ENCODE data around the gene DOP1A. TPM values are rescaled to one million over a fixed set of nuclear protein-coding genes. Genes with fewer than 3 reads are reported as not detected.

Gene DOP1A
- polyA plus RNA-seq, 1 of the 3 experiments (the other 2 are of a cell fraction), result 3.4 TPM

GRCh38 chr6:83072726-83073125, 5.3 kb downstream of the DOP1A start (continued):
- TF ChIP-seq IRF3 (IDR thresholded peaks at IDR 0.05; ENCODE audit: low read depth, low read length), result no peak
- TF ChIP-seq MXI1 (IDR thresholded peaks at IDR 0.05; ENCODE audit: low read depth, low read length), result no peak
- no peak for TF ChIP-seq EP300 (IDR thresholded peaks at IDR 0.05; ENCODE audit: borderline replicate concordance in 1 of 2, low read depth in 1 of 2, low read length in 1 of 2)

GRCh38 chr6:83073615-83074014, 6.1 kb downstream of the DOP1A start:
- peaks cover 23% of the 10 kb centered on the region for H3K79me2 ChIP-seq (ENCODE audit: insufficient read depth)
- H3K4me3 ChIP-seq (ENCODE audit: low read depth in 2 of 2, low read length in 1 of 2), result no peak overlapping the region
- CTCF ChIA-PET, result no interaction called here
- no peaks in the 10 kb centered on the region for H4K20me1 ChIP-seq (ENCODE audit: insufficient read depth)
- no peak overlapping the region for H3K9ac ChIP-seq
- peaks cover 0 to 20% of the 10 kb centered on the region in 2 experiments; a peak in 3 of 4 replicates for H3K4me1 ChIP-seq (ENCODE audit: control insufficient read depth in 1 of 2, insufficient read depth in 2 of 2, low read depth in 1 of 2, low read length in 1 of 2)
- DNase-seq, result no peak
- TF ChIP-seq YY1 (IDR thresholded peaks at IDR 0.05; ENCODE audit: low read depth) (no peak), TEAD4 (IDR thresholded peaks at IDR 0.05; ENCODE audit: borderline replicate concordance, insufficient read depth) (no peak), USF1 (IDR thresholded peaks at IDR 0.05; ENCODE audit: borderline replicate concordance, low read depth) (no peak), MAX (IDR thresholded peaks at IDR 0.05; ENCODE audit: low read depth) (no peak), NRF1 (IDR thresholded peaks at IDR 0.05; ENCODE audit: low read depth, low read length) (no peak), ZBTB33 (IDR thresholded peaks at IDR 0.05; ENCODE audit: borderline replicate concordance, low read depth) (no peak), RAD21 (IDR thresholded peaks at IDR 0.05; ENCODE audit: low read length) (no peak), GABPA (IDR thresholded peaks at IDR 0.05; ENCODE audit: low read depth) (no peak), RFX5 (IDR thresholded peaks at IDR 0.05; ENCODE audit: low read length) (no peak), RCOR1 (IDR thresholded peaks at IDR 0.05; ENCODE audit: low read length) (no peak), PBX3 (IDR thresholded peaks at IDR 0.05) (no peak), FOXM1 (IDR thresholded peaks at IDR 0.05; ENCODE audit: low read depth) (no peak), REST (IDR thresholded peaks at IDR 0.05; ENCODE audit: low read depth, low read length) (no peak), FOXJ3 (CRISPR knock-in tag; IDR thresholded peaks at IDR 0.05) (no peak), CHD2 (IDR thresholded peaks at IDR 0.05; ENCODE audit: low read length, partially characterized antibody) (no peak), USF2 (IDR thresholded peaks at IDR 0.05; ENCODE audit: borderline replicate concordance, low read depth, low read length) (no peak), NFIC (IDR thresholded peaks at IDR 0.05; ENCODE audit: borderline replicate concordance) (no peak), SMC3 (IDR thresholded peaks at IDR 0.05; ENCODE audit: low read depth, low read length) (no peak), SIN3A (IDR thresholded peaks at IDR 0.05; ENCODE audit: borderline replicate concordance, low read depth, low read length) (no peak)
- H2AFZ ChIP-seq (ENCODE audit: low read depth), result no peak overlapping the region
- WGBS (ENCODE audit: low lambda C conversion rate), result 100% methylated on average over 1 of the region's 1 CpG
- H3K4me2 ChIP-seq, result no peak overlapping the region
- H3F3A ChIP-seq (replicated peaks; ENCODE audit: insufficient read depth), result no peaks in the 10 kb centered on the region
- H3K27ac ChIP-seq (ENCODE audit: low read depth in 2 of 2, low read length in 1 of 2), result no peak overlapping the region
- no peaks in the 10 kb centered on the region for H3K27me3 ChIP-seq (ENCODE audit: insufficient read depth)
- H3K9me3 ChIP-seq, result no peaks in the 10 kb centered on the region
- POLR2A ChIA-PET, result no interaction called here
- no peaks in the 10 kb centered on the region for H3K36me3 ChIP-seq (replicated peaks in 1 of 2; ENCODE audit: control insufficient read depth in 1 of 2, insufficient read depth in 2 of 2, low read length in 1 of 2)
- H3K9me2 ChIP-seq, result no peaks in the 10 kb centered on the region

Data from SK-N-SH (cell line).